CD8-positive, alpha-beta memory T cell (primary cell): Measurements from ENCODE around the gene BZW1. TPM values are rescaled to one million over a fixed set of nuclear protein-coding genes. Genes with fewer than 3 reads are reported as not detected.

Experiments used
- CTCF ChIA-PET: fragments of 350-600 bp; sonication (Branson Sonifier 250); formaldehyde crosslinking; loops from one replicate; lab custom pipeline; 2021; ENCODE audit warnings: antibody characterized with exemption; lab: Charles Lee
- POLR2A ChIA-PET: fragments of 350-600 bp; sonication (Branson Sonifier 250); formaldehyde crosslinking; loops from one replicate; lab custom pipeline; 2021; ENCODE audit warnings: antibody characterized with exemption; lab: Charles Lee
- DNase-seq, 5 donors: peaks; one replicate each; pipeline versions ENCODE4 v3.0.0 to v3.0.0-alpha.2; 2020 to 2022; ENCODE audit warnings: mixed read lengths in 1 of 5
- H3K27ac ChIP-seq: one replicate; pipeline ENCODE4 v1.7.0; 2013; ENCODE audit warnings: low read depth, mild to moderate bottlenecking, low read length, moderate library complexity
- H3K27me3 ChIP-seq: 2 replicates; pipeline ENCODE4 v1.7.0; 2013; ENCODE audit warnings: low read length, mild to moderate bottlenecking; ENCODE audit not compliant: insufficient read depth, poor library complexity, severe bottlenecking
- H3K36me3 ChIP-seq: 2 replicates; pipeline ENCODE4 v1.7.0; 2013; ENCODE audit warnings: mild to moderate bottlenecking, low read length, moderate library complexity; ENCODE audit not compliant: insufficient read depth
- H3K4me1 ChIP-seq: 2 replicates; pipeline ENCODE4 v1.7.0; 2013; ENCODE audit warnings: mild to moderate bottlenecking, low read length, moderate library complexity; ENCODE audit not compliant: insufficient read depth
- H3K4me3 ChIP-seq: 2 replicates; pipeline ENCODE4 v1.7.0; 2013; ENCODE audit warnings: mild to moderate bottlenecking, low read length
- H3K9me3 ChIP-seq: 2 replicates; pipeline ENCODE4 v1.7.0; 2013; ENCODE audit warnings: mild to moderate bottlenecking, low read length
- H3K27ac Mint-ChIP-seq, 8 donors: one replicate each; pipeline ENCODE4 v1.8.0; 2020 to 2021; ENCODE audit warnings: mixed read lengths in 8 of 8, mild to moderate bottlenecking in 6 of 8, inconsistent platforms in 3 of 8, moderate library complexity in 3 of 8
- H3K27me3 Mint-ChIP-seq, 2 donors: one replicate each; pipeline ENCODE4 v1.8.0; 2020 to 2021; ENCODE audit warnings: mixed read lengths in 2 of 2, mild to moderate bottlenecking in 1 of 2, moderate library complexity in 1 of 2
- H3K36me3 Mint-ChIP-seq, 3 donors: one replicate each; pipeline ENCODE4 v1.8.0; 2020 to 2021; ENCODE audit warnings: mixed read lengths in 3 of 3, inconsistent platforms in 1 of 3, mild to moderate bottlenecking in 1 of 3
- H3K4me1 Mint-ChIP-seq, 3 donors: one replicate each; pipeline ENCODE4 v1.8.0; 2020 to 2021; ENCODE audit warnings: mixed read lengths in 3 of 3, inconsistent platforms in 1 of 3, mild to moderate bottlenecking in 1 of 3
- H3K4me3 Mint-ChIP-seq, 7 donors: one replicate each; pipeline ENCODE4 v1.8.0; 2020 to 2021; ENCODE audit warnings: mixed read lengths in 7 of 7, mild to moderate bottlenecking in 6 of 7, moderate library complexity in 4 of 7, inconsistent platforms in 2 of 7
- H3K9me3 Mint-ChIP-seq, 5 donors: one replicate each; pipeline ENCODE4 v1.8.0; 2020 to 2022; ENCODE audit warnings: mixed read lengths in 5 of 5, mild to moderate bottlenecking in 3 of 5, moderate library complexity in 2 of 5, inconsistent platforms in 1 of 5
- polyA plus RNA-seq: library from polyadenylated mRNA; unstranded; fragments of 300-500 nt; fragmentation: Illumina TruSeq; gene quantifications from one replicate; pipeline ENCODE4 v1.2.3, GENCODE V29; 2021
- total RNA-seq, 2 experiments: library from RNA; stranded (reverse); gene quantifications; one replicate each; pipeline ENCODE4 v1.2.3, GENCODE V29; 2021

The BZW1 gene
- total RNA-seq: 100 to 1,000 TPM; 495 to 533 TPM
- 252 TPM for polyA plus RNA-seq

GRCh38 chr2:200811333-200812121 lies at the start of gene BZW1:
BZW1 (plus strand) TSS chr2:200811910; CDS start chr2:200813218, 1,308 bp downstream.
- Histone ChIP-seq H3K27ac (peak within 1 kb of the TSS; percentile 95), H3K27me3 (no peaks in the 10 kb centered on the region), H3K4me3 (peak within 1 kb of the TSS; percentile 85), H3K9me3 (no peaks in the 10 kb centered on the region), H3K36me3 (peaks cover 28% of the 10 kb centered on the region), H3K4me1 (peaks cover 30% of the 10 kb centered on the region)
- POLR2A ChIA-PET: interaction anchor here (0.9 to 1.6 kb wide), 4 partner anchors 52 to 304 kb away, joined by 3 to 22 read pairs (median 6); partner anchors contain the start of genes CFLAR, CLK1, NIF3L1 and PPIL3
- H3K4me3 Mint-ChIP-seq: peak within 1 kb of the TSS; percentile 97 to 100 (median 99)
- no peaks in the 10 kb centered on the region for H3K9me3 Mint-ChIP-seq
- peak; percentile 95 to 98 (median 98) for DNase-seq
- CTCF ChIA-PET: interaction anchor here (1.0 kb wide), 1 partner anchor 46 kb away, joined by 3 read pairs; no protein-coding TSS in a partner anchor
- peaks cover 0 to 6% of the 10 kb centered on the region in 2 donors for H3K27me3 Mint-ChIP-seq
- peak within 1 kb of the TSS; percentile 95 to 99 (median 98) for H3K27ac Mint-ChIP-seq
- peaks cover 48 to 61% (median 60%) of the 10 kb centered on the region in 3 donors for H3K4me1 Mint-ChIP-seq
- peaks cover 0 to 45% (median 18%) of the 10 kb centered on the region in 3 donors for H3K36me3 Mint-ChIP-seq

- Histone ChIP-seq H3K27me3 (peaks cover 4% of the 10 kb centered on the region), H3K27ac (no peak overlapping the region), H3K4me1 (no peaks in the 10 kb centered on the region), H3K9me3 (no peaks in the 10 kb centered on the region), H3K36me3 (no peaks in the 10 kb centered on the region), H3K4me3 (no peak overlapping the region)
- POLR2A ChIA-PET: interaction anchor here (0.8 kb wide), 1 partner anchor 8 kb away, joined by 3 read pairs; no protein-coding TSS in a partner anchor
- Mint-ChIP-seq H3K9me3 (no peaks in the 10 kb centered on the region), H3K4me1 (peaks cover 0 to 3% (median 0%) of the 10 kb centered on the region in 3 donors), H3K27ac (no peak overlapping the region), H3K36me3 (no peaks in the 10 kb centered on the region), H3K27me3 (peaks cover 6 to 9% of the 10 kb centered on the region in 2 donors), H3K4me3 (no peak overlapping the region)
- CTCF ChIA-PET: no interaction called here
- DNase-seq: no peak
Observed at GRCh38 chr2:200762127-200762526, 49.6 kb upstream of the BZW1 start.

- no peak overlapping the region for H3K4me3 ChIP-seq
- CTCF ChIA-PET: no interaction called here
- H3K36me3 Mint-ChIP-seq: no peaks in the 10 kb centered on the region
- H3K4me3 Mint-ChIP-seq: no peak overlapping the region
- POLR2A ChIA-PET: no interaction called here
- no peaks in the 10 kb centered on the region for H3K27me3 ChIP-seq
- H3K9me3 Mint-ChIP-seq: no peaks in the 10 kb centered on the region
- no peaks in the 10 kb centered on the region for H3K4me1 ChIP-seq
- no peaks in the 10 kb centered on the region for H3K9me3 ChIP-seq
- H3K27me3 Mint-ChIP-seq: peaks cover 6 to 15% of the 10 kb centered on the region in 2 donors
- peaks cover 0 to 3% (median 0%) of the 10 kb centered on the region in 3 donors for H3K4me1 Mint-ChIP-seq
- H3K27ac Mint-ChIP-seq: no peak overlapping the region
- H3K27ac ChIP-seq: no peak overlapping the region
- H3K36me3 ChIP-seq: no peaks in the 10 kb centered on the region
- DNase-seq: no peak
Observed at GRCh38 chr2:200763422-200763821, 48.3 kb upstream of the BZW1 start.

GRCh38 chr2:200765139-200765951 lies 46.4 kb upstream of the BZW1 start:
- peak overlapping the region in 2 of 8 donors; percentile 24 to 29 for H3K27ac Mint-ChIP-seq
- H3K4me3 Mint-ChIP-seq: no peak overlapping the region
- Histone ChIP-seq H3K27me3 (no peaks in the 10 kb centered on the region), H3K27ac (no peak overlapping the region), H3K9me3 (no peaks in the 10 kb centered on the region), H3K4me3 (no peak overlapping the region), H3K36me3 (no peaks in the 10 kb centered on the region), H3K4me1 (no peaks in the 10 kb centered on the region)
- no peaks in the 10 kb centered on the region for H3K9me3 Mint-ChIP-seq
- H3K27me3 Mint-ChIP-seq: peaks cover 6 to 8% of the 10 kb centered on the region in 2 donors
- ChIA-PET POLR2A (no interaction called here), CTCF (interaction anchor here (0.8 to 1.6 kb wide), 3 partner anchors 16 to 23 kb away, joined by 3 read pairs; no protein-coding TSS in a partner anchor)
- peak in 1 of 5 donors; percentile 8 for DNase-seq
- H3K36me3 Mint-ChIP-seq: no peaks in the 10 kb centered on the region
- H3K4me1 Mint-ChIP-seq: peaks cover 0 to 3% (median 0%) of the 10 kb centered on the region in 3 donors

GRCh38 chr2:200765995-200766660 lies 45.6 kb upstream of the BZW1 start:
- ChIA-PET POLR2A (no interaction called here), CTCF (interaction anchor here (0.8 to 1.6 kb wide), 3 partner anchors 15 to 24 kb away, joined by 3 read pairs; no protein-coding TSS in a partner anchor)
- H3K27me3 Mint-ChIP-seq: peaks cover 6 to 8% of the 10 kb centered on the region in 2 donors
- no peak overlapping the region for H3K4me3 Mint-ChIP-seq
- no peaks in the 10 kb centered on the region for H3K27me3 ChIP-seq
- no peaks in the 10 kb centered on the region for H3K4me1 ChIP-seq
- no peaks in the 10 kb centered on the region for H3K36me3 Mint-ChIP-seq
- no peak overlapping the region for H3K27ac ChIP-seq
- no peaks in the 10 kb centered on the region for H3K36me3 ChIP-seq
- H3K27ac Mint-ChIP-seq: peak overlapping the region in 1 of 8 donors; percentile 29
- H3K9me3 ChIP-seq: no peaks in the 10 kb centered on the region
- no peak overlapping the region for H3K4me3 ChIP-seq
- H3K9me3 Mint-ChIP-seq: no peaks in the 10 kb centered on the region
- DNase-seq: no peak
- H3K4me1 Mint-ChIP-seq: peaks cover 0 to 3% (median 0%) of the 10 kb centered on the region in 3 donors

- H3K4me3 Mint-ChIP-seq: no peak overlapping the region
- no peak overlapping the region for H3K27ac Mint-ChIP-seq
- Histone ChIP-seq H3K36me3 (no peaks in the 10 kb centered on the region), H3K9me3 (no peaks in the 10 kb centered on the region), H3K4me1 (no peaks in the 10 kb centered on the region), H3K27ac (no peak overlapping the region), H3K4me3 (no peak overlapping the region), H3K27me3 (no peaks in the 10 kb centered on the region)
- POLR2A ChIA-PET: no interaction called here
- peaks cover 0 to under 1% (median 0%) of the 10 kb centered on the region in 5 donors for H3K9me3 Mint-ChIP-seq
- CTCF ChIA-PET: no interaction called here
- H3K36me3 Mint-ChIP-seq: peaks cover 0 to under 1% (median 0%) of the 10 kb centered on the region in 3 donors
- peaks cover 0 to 3% (median 0%) of the 10 kb centered on the region in 3 donors for H3K4me1 Mint-ChIP-seq
- DNase-seq: no peak
- H3K27me3 Mint-ChIP-seq: peaks cover 3 to 13% of the 10 kb centered on the region in 2 donors
Observed at GRCh38 chr2:200767111-200767885, 44.4 kb upstream of the BZW1 start.

- H3K36me3 Mint-ChIP-seq: peaks cover 0 to 9% (median 1%) of the 10 kb centered on the region in 3 donors
Observed at GRCh38 chr2:200770847-200771246, 40.9 kb upstream of the BZW1 start.

More at GRCh38 chr2:200770847-200771246, 40.9 kb upstream of the BZW1 start:
- Histone ChIP-seq H3K4me3 (no peak overlapping the region), H3K9me3 (no peaks in the 10 kb centered on the region), H3K27ac (no peak overlapping the region), H3K4me1 (no peaks in the 10 kb centered on the region), H3K27me3 (no peaks in the 10 kb centered on the region), H3K36me3 (no peaks in the 10 kb centered on the region)
- Mint-ChIP-seq H3K4me3 (no peak overlapping the region), H3K9me3 (peaks cover 0 to 7% (median 3%) of the 10 kb centered on the region in 5 donors), H3K27me3 (peaks cover 3 to 27% of the 10 kb centered on the region in 2 donors), H3K27ac (no peak overlapping the region), H3K4me1 (no peaks in the 10 kb centered on the region)
- POLR2A ChIA-PET: no interaction called here
- no peak for DNase-seq
- CTCF ChIA-PET: no interaction called here
